HG03175 (cell line): Measurements from ENCODE around the gene TBX1.

Experiments
- ATAC-seq: cut with Tn5 transposase; IDR thresholded peaks from one replicate; pipeline ENCODE4 v1.9.1; 2021; ENCODE audit warnings: mild to moderate bottlenecking, moderate library complexity; ENCODE audit not compliant: unreplicated experiment

The TBX1 gene

GRCh38 chr22:19751497-19752245 lies 8.9 kb upstream of the TBX1 start:
- ATAC-seq, result no peak

GRCh38 chr22:19753090-19753842 lies 7.3 kb upstream of the TBX1 start:
- no peak for ATAC-seq

GRCh38 chr22:19753996-19754700 lies 6.4 kb upstream of the TBX1 start:
- ATAC-seq, result no peak

- no peak for ATAC-seq
These were observed 5.9 kb upstream of the TBX1 start for GRCh38 chr22:19754701-19755144.

GRCh38 chr22:19755145-19755710 lies 5.3 kb upstream of the TBX1 start:
- no peak for ATAC-seq

GRCh38 chr22:19755722-19756287 lies 4.8 kb upstream of the TBX1 start:
- no peak for ATAC-seq

- no peak for ATAC-seq
These were observed 4.1 kb upstream of the TBX1 start for GRCh38 chr22:19756288-19757128.

GRCh38 chr22:19757140-19757984 lies 3.2 kb upstream of the TBX1 start:
- no peak for ATAC-seq

- ATAC-seq, result no peak
These were observed 2.3 kb upstream of the TBX1 start for GRCh38 chr22:19757985-19758895.

GRCh38 chr22:19758896-19759426 lies 1.6 kb upstream of the TBX1 start:
- ATAC-seq, result no peak

- no peak for ATAC-seq
These were observed 1.0 kb upstream of the TBX1 start for GRCh38 chr22:19759427-19760057.

- ATAC-seq, result no peak
These were observed 560 bp downstream of the TBX1 start for GRCh38 chr22:19760951-19761724.

- no peak for ATAC-seq
These were observed 1.4 kb downstream of the TBX1 start for GRCh38 chr22:19761725-19762567.

GRCh38 chr22:19762568-19763457 lies 2.2 kb downstream of the TBX1 start:
- ATAC-seq, result no peak
